Tibial artery (tissue), 4 donors: Measurements from ENCODE around the gene BDKRB2.

Experiments used
- DNase-seq, 2 donors: peaks; one replicate each; pipeline ENCODE4 v3.0.0-alpha.2; 2019
- H3K27ac ChIP-seq, 2 donors: fragments of 200-600 bp; sonication (generic) in 1 of 2; 1 replicate in 1 of 2; 2 replicates in 1 of 2; pipeline ENCODE4 v1.5.1; 2018 to 2019; ENCODE audit warnings: mild to moderate bottlenecking in 1 of 2
- H3K27me3 ChIP-seq, 2 donors: fragments of 200-600 bp; sonication (generic) in 1 of 2; one replicate each; pipeline versions ENCODE4 v1.5.1 to v1.6.0; 2016 to 2019
- H3K36me3 ChIP-seq, 3 donors: fragments of 200-600 bp; sonication (generic) in 2 of 3; one replicate each; pipeline ENCODE4 v1.5.1; 2016 to 2019; ENCODE audit warnings: mild to moderate bottlenecking in 2 of 3
- H3K4me1 ChIP-seq, 4 donors: fragments of 200-600 bp; sonication (generic) in 2 of 4; 1 replicate in 3 of 4; 2 replicates in 1 of 4; pipeline ENCODE4 v1.5.1; 2016 to 2019
- H3K4me3 ChIP-seq, 2 donors: fragments of 200-600 bp; sonication (generic) in 1 of 2; 1 replicate in 1 of 2; 2 replicates in 1 of 2; pipeline ENCODE4 v1.5.1; 2018 to 2019; ENCODE audit warnings: mild to moderate bottlenecking in 2 of 2
- H3K9me3 ChIP-seq, 3 donors: fragments of 200-600 bp; sonication (generic) in 1 of 3; one replicate each; pipeline ENCODE4 v1.5.1; 2016 to 2019
- CTCF ChIP-seq, 2 experiments: fragments of 200-600 bp in 1 of 2; fragments of 450-650 bp in 1 of 2; IDR thresholded peaks; one replicate each; pipeline ENCODE4 v1.5.1; 2017 to 2019; ENCODE audit warnings: antibody characterized with exemption in 2 of 2, mild to moderate bottlenecking in 1 of 2, moderate library complexity in 1 of 2
- intact Hi-C: fragments of 100-400 bp; cut with DNase I; formaldehyde crosslinking; loops from one replicate; pipeline ENCODE4 v1.15.0; 2023; ENCODE audit warnings: low total_unique reads

Gene BDKRB2

GRCh38 chr14:96275177-96276112 lies 70.8 kb downstream of the BDKRB2 start:
- Histone ChIP-seq H3K36me3 (peaks cover 0 to 11% (median 0%) of the 10 kb centered on the region in 3 donors), H3K27ac (no peak overlapping the region), H3K4me1 (peaks cover 0 to 9% (median 2%) of the 10 kb centered on the region in 4 donors), H3K27me3 (no peaks in the 10 kb centered on the region), H3K4me3 (no peak overlapping the region), H3K9me3 (peaks cover 5 to 18% (median 14%) of the 10 kb centered on the region in 3 donors)
- intact Hi-C loops = loop anchor here (5.0 to 10.0 kb wide), 2 partner anchors 171 to 278 kb away; no protein-coding TSS in a partner anchor
- peak; percentile 68 to 79 for DNase-seq
- peak; percentile 74 to 81 for TF ChIP-seq CTCF (IDR thresholded peaks at IDR 0.05)

- peaks cover 5 to 14% (median 12%) of the 10 kb centered on the region in 3 donors for H3K9me3 ChIP-seq
- TF ChIP-seq CTCF (IDR thresholded peaks at IDR 0.05) = no peak
- DNase-seq = no peak
- H3K36me3 ChIP-seq = peaks cover 0 to 15% (median 10%) of the 10 kb centered on the region in 3 donors
- no peak overlapping the region for H3K27ac ChIP-seq
- no peak overlapping the region for H3K4me3 ChIP-seq
- no peaks in the 10 kb centered on the region for H3K27me3 ChIP-seq
- intact Hi-C loops = loop anchor here (5.0 to 10.0 kb wide), 2 partner anchors 173 to 281 kb away; no protein-coding TSS in a partner anchor
- peaks cover 0 to 9% (median 2%) of the 10 kb centered on the region in 4 donors for H3K4me1 ChIP-seq
Measured at GRCh38 chr14:96277890-96278289, 73.3 kb downstream of the BDKRB2 start.

- Histone ChIP-seq H3K4me1 (peaks cover 0 to 9% (median 2%) of the 10 kb centered on the region in 4 donors), H3K27ac (no peak overlapping the region), H3K4me3 (no peak overlapping the region), H3K36me3 (peaks cover 16 to 28% (median 23%) of the 10 kb centered on the region in 3 donors), H3K9me3 (peaks cover 5 to 14% (median 12%) of the 10 kb centered on the region in 3 donors), H3K27me3 (no peaks in the 10 kb centered on the region)
- intact Hi-C loops = loop anchor here (5.0 to 10.0 kb wide), 2 partner anchors 175 to 282 kb away; no protein-coding TSS in a partner anchor
- no peak for DNase-seq
- TF ChIP-seq CTCF (IDR thresholded peaks at IDR 0.05) = no peak
Measured at GRCh38 chr14:96279564-96279963, 74.9 kb downstream of the BDKRB2 start.

- peaks cover 5 to 14% (median 12%) of the 10 kb centered on the region in 3 donors for H3K9me3 ChIP-seq
- H3K27ac ChIP-seq = no peak overlapping the region
- DNase-seq = no peak
- intact Hi-C loops = no loop called here
- no peak overlapping the region for H3K4me3 ChIP-seq
- no peak for TF ChIP-seq CTCF (IDR thresholded peaks at IDR 0.05)
- H3K27me3 ChIP-seq = no peaks in the 10 kb centered on the region
- H3K4me1 ChIP-seq = peaks cover 0 to 9% (median 2%) of the 10 kb centered on the region in 4 donors
- peaks cover 21 to 28% (median 26%) of the 10 kb centered on the region in 3 donors for H3K36me3 ChIP-seq
Measured at GRCh38 chr14:96280104-96280503, 75.5 kb downstream of the BDKRB2 start.

- no peak for DNase-seq
Measured at GRCh38 chr14:96281486-96281885, 76.8 kb downstream of the BDKRB2 start.

More at GRCh38 chr14:96281486-96281885, 76.8 kb downstream of the BDKRB2 start:
- no peak for TF ChIP-seq CTCF (IDR thresholded peaks at IDR 0.05)
- H3K9me3 ChIP-seq = peaks cover 5 to 14% (median 12%) of the 10 kb centered on the region in 3 donors
- intact Hi-C loops = no loop called here
- peaks cover 0 to 4% (median 2%) of the 10 kb centered on the region in 4 donors for H3K4me1 ChIP-seq
- peaks cover 32 to 36% (median 35%) of the 10 kb centered on the region in 3 donors for H3K36me3 ChIP-seq
- H3K27ac ChIP-seq = no peak overlapping the region
- H3K4me3 ChIP-seq = no peak overlapping the region
- H3K27me3 ChIP-seq = no peaks in the 10 kb centered on the region
